ENCODE measurements around the gene HS6ST1. TPM values are rescaled to one million over a fixed set of nuclear protein-coding genes. Genes with fewer than 3 reads are reported as not detected.

The HS6ST1 gene
- total and polyA plus RNA-seq, 2 of the 4 experiments (the other 2 are of a cell fraction), result 29.9 to 36.9 TPM

GRCh38 chr2:128317181-128317898, 1.3 kb downstream of the HS6ST1 start:
- DNase-seq (no peak), ATAC-seq (ENCODE audit: low read depth) (no peak)
- Histone ChIP-seq H2BK20ac (ENCODE audit: low read depth, low read length) (no peak overlapping the region), H3K56ac (ENCODE audit: extremely low read depth, insufficient read depth, low read length) (peak overlapping the region; percentile 43), H2BK5ac (ENCODE audit: low read depth, low read length, poor library complexity, severe bottlenecking) (peak overlapping the region; percentile 31), H3K36me3 (ENCODE audit: control insufficient read depth, insufficient read depth, low read length) (peaks cover 27% of the 10 kb centered on the region), H4K91ac (ENCODE audit: insufficient read depth, low read depth, low read length) (peak overlapping the region; percentile 32; the same call in 1 of the 2 replicates), H3K9me1 (ENCODE audit: insufficient read depth, low read length) (peaks cover 25% of the 10 kb centered on the region), H3K4me2 (ENCODE audit: low read depth, low read length) (peak overlapping the region; percentile 76), H3K14ac (replicated peaks; ENCODE audit: low read depth, low read length) (peak overlapping the region; percentile 81), H4K20me1 (ENCODE audit: insufficient read depth, low read length) (peaks cover 55% of the 10 kb centered on the region), H3K4me3 (ENCODE audit: insufficient read depth, low read depth, low read length) (peak overlapping the region; percentile 86), H2AFZ (replicated peaks; ENCODE audit: low read length, poor library complexity) (peak overlapping the region; percentile 72), H3K4ac (ENCODE audit: low read depth, low read length) (peak overlapping the region; percentile 44), H3K4me1 (ENCODE audit: control insufficient read depth, insufficient read depth, low read length) (peaks cover 29% of the 10 kb centered on the region), H3K27ac (ENCODE audit: insufficient read depth, low read length) (peak overlapping the region; percentile 63), H2AK9ac (replicated peaks; ENCODE audit: low read depth, low read length, poor library complexity) (peak overlapping the region; percentile 92), H4K8ac (ENCODE audit: low read depth in 2 of 2, low read length in 2 of 2) (peak overlapping the region in 1 of 2 experiments; percentile 16; a peak in 1 of 4 replicates), H2BK15ac (ENCODE audit: low read depth, low read length) (no peak overlapping the region), H2BK120ac (ENCODE audit: low read depth, low read length) (peak overlapping the region; percentile 10; the same call in 1 of the 2 replicates), H3K9me3 (ENCODE audit: control insufficient read depth, insufficient read depth, low read length) (no peaks in the 10 kb centered on the region), H3K23ac (ENCODE audit: low read depth, low read length) (peak overlapping the region; percentile 67), H2AK5ac (ENCODE audit: low read depth, low read length) (peak overlapping the region; percentile 52), H3K27me3 (ENCODE audit: control insufficient read depth, insufficient read depth, low read length) (no peaks in the 10 kb centered on the region), H3K79me1 (ENCODE audit: low read depth in 1 of 2, low read length in 2 of 2) (peaks cover 4 to 50% of the 10 kb centered on the region in 2 experiments; a peak in 3 of 4 replicates), H3K9ac (ENCODE audit: low read depth, low read length) (peak overlapping the region; percentile 80), H4K5ac (ENCODE audit: low read depth, low read length) (no peak overlapping the region; the same call in 1 of the 2 replicates), H3K18ac (ENCODE audit: low read depth, low read length) (peak overlapping the region; percentile 47; the same call in 1 of the 2 replicates)
- BruUV-seq (replicated peaks), result no TSS peak
- intact Hi-C loops (cut with micrococcal nuclease) (loop anchor here (10.0 kb wide), 1 partner anchor 253 kb away; no protein-coding TSS in a partner anchor), in situ Hi-C loops (cut with MboI; ENCODE audit: low sequenced_read_pairs) (loop anchor here (25.0 kb wide), 1 partner anchor 430 kb away; the partner anchor contains the start of gene AMMECR1L), dilution Hi-C loops (cut with HindIII; ENCODE audit: low sequenced_read_pairs, unreplicated experiment) (no loop called here)
- POLR2A ChIA-PET (ENCODE audit: unreplicated experiment), result interaction anchor here (0.6 kb wide), 1 partner anchor 15 kb away, joined by 5 read pairs; no protein-coding TSS in a partner anchor
- TF ChIP-seq, protein P1, sequence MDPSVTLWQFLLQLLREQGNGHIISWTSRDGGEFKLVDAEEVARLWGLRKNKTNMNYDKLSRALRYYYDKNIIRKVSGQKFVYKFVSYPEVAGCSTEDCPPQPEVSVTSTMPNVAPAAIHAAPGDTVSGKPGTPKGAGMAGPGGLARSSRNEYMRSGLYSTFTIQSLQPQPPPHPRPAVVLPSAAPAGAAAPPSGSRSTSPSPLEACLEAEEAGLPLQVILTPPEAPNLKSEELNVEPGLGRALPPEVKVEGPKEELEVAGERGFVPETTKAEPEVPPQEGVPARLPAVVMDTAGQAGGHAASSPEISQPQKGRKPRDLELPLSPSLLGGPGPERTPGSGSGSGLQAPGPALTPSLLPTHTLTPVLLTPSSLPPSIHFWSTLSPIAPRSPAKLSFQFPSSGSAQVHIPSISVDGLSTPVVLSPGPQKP (IDR thresholded peaks at IDR 0.05; ENCODE audit: borderline replicate concordance, low read depth, low read length), result no peak
- 0 out of 2 replicates have a peak, but pooled peaks have one; percentile 12 for TF ChIP-seq MXI1 (IDR thresholded peaks at IDR 0.05; ENCODE audit: borderline replicate concordance, low read depth, low read length)
- CTCF ChIA-PET, result interaction anchor here (0.8 to 1.2 kb wide), 3 partner anchors 10 to 138 kb away, joined by 3 to 5 read pairs (median 4); no protein-coding TSS in a partner anchor
- 0% methylated on average over 6 of the region's 35 CpGs; no CpG with 5 or more reads in 1 of the 2 experiments for WGBS, 2 experiments (ENCODE audit: extremely low coverage in 2 of 2, insufficient read length in 1 of 2)

Data from IMR-90 (cell line).